GM21515 (cell line): Measurements from ENCODE around the gene GGT5.

Source experiments
- ATAC-seq: cut with Tn5 transposase; IDR thresholded peaks from one replicate; pipeline ENCODE4 v1.9.1; 2021; ENCODE audit not compliant: unreplicated experiment

GGT5 gene

DNA sequence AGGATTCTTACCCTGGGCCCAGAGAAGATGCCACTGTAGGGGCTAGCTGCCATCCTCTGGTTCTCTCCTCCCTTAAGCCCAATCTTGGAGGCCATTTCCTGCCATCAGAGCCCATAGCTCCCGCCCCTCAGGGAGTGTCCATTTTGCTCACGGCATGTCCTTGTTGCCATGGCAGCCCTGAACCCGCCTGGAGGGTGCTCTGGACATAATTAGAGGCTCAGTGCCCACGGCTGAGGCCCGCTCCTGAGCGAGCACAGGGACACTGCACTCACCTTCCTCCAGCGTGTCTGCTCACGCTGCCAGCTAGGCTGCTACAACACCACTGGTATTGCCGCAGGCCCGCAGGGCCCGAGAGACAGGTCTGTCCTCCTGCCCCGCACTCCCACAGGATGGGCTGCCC, 74.7 kb downstream of the GGT5 start:
- no peak for ATAC-seq
